Measurements from ENCODE around the gene ZSCAN12.

DNA sequence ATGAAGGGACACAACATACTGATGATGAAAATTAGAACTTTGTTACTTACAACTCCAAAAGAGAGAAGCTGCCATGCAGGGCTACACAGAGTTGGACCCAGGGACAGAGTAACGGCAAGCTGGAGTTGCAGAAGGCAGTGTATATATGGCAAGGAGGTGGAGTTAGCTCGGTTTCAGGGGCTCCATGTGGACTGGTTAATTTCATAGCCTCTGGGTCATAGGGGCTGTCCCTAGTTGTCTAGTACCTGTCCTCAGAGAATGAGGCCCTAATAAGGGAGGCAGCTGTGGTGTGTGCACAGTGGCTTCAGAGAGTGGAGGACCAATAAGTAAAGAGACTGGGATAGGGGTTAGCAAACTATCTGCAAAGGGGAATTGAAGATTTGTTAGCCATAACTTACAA is 7.9 kb upstream of the ZSCAN12 start:
- TF ChIP-seq EZH2 (IDR thresholded peaks at IDR 0.05; ENCODE audit: insufficient read depth, poor library complexity, severe bottlenecking) (no peak), EZH2phosphoT487 (IDR thresholded peaks at IDR 0.05; ENCODE audit: insufficient read depth, low read depth) (no peak)
